Heart left ventricle (tissue), 16 donors: ENCODE data around the gene FSTL4. TPM values are rescaled to one million over a fixed set of nuclear protein-coding genes. Genes with fewer than 3 reads are reported as not detected.

Experiments
- ATAC-seq, 4 donors: fragments of 200-7000 bp; cut with Tn5 transposase; one replicate each; pipeline ENCODE4 v1.9.1; 2020 to 2022; ENCODE audit warnings: moderate library complexity in 4 of 4, mild to moderate bottlenecking in 3 of 4, moderate number of reproducible peaks in 1 of 4
- DNase-seq, 5 donors: peaks; one replicate each; pipeline ENCODE4 v3.0.0-alpha.2; 2020
- H3K27ac ChIP-seq, 12 donors: fragments of 200-600 bp; sonication (generic) in 4 of 12; one replicate each; pipeline versions ENCODE4 v1.5.0 to v1.8.0; 2016 to 2022; ENCODE audit warnings: mild to moderate bottlenecking in 2 of 12
- H3K27me3 ChIP-seq, 9 donors: fragments of 200-600 bp; sonication (generic) in 2 of 9; one replicate each; pipeline versions ENCODE4 v1.5.1 to v1.8.0; 2016 to 2022; ENCODE audit warnings: mild to moderate bottlenecking in 3 of 9
- H3K36me3 ChIP-seq, 9 donors: fragments of 200-600 bp; sonication (generic) in 2 of 9; one replicate each; pipeline versions ENCODE4 v1.5.0 to v1.8.0; 2018 to 2022; ENCODE audit warnings: mild to moderate bottlenecking in 2 of 9
- H3K4me1 ChIP-seq, 12 donors: fragments of 200-600 bp; sonication (generic) in 4 of 12; one replicate each; pipeline versions ENCODE4 v1.5.0 to v1.8.0; 2016 to 2022; ENCODE audit warnings: mild to moderate bottlenecking in 3 of 12
- H3K4me3 ChIP-seq, 12 donors: fragments of 200-600 bp; sonication (generic) in 4 of 12; one replicate each; pipeline versions ENCODE4 v1.5.0 to v1.8.0; 2017 to 2022; ENCODE audit warnings: mild to moderate bottlenecking in 9 of 12, moderate library complexity in 4 of 12
- H3K9me3 ChIP-seq, 12 donors: fragments of 200-600 bp; sonication (generic) in 4 of 12; one replicate each; pipeline versions ENCODE4 v1.5.0 to v1.8.0; 2016 to 2022; ENCODE audit warnings: mild to moderate bottlenecking in 1 of 12
- CTCF ChIP-seq, 12 donors: fragments of 200-600 bp; sonication (generic) in 4 of 12; IDR thresholded peaks; one replicate each; pipeline versions ENCODE4 v1.5.0 to v1.8.0; 2018 to 2022; ENCODE audit warnings: antibody characterized with exemption in 12 of 12, mild to moderate bottlenecking in 5 of 12
- POLR2A ChIP-seq, 2 donors: fragments of 450-650 bp; IDR thresholded peaks; one replicate each; pipeline ENCODE4 v1.6.1; 2017; ENCODE audit warnings: antibody characterized with exemption in 2 of 2, mild to moderate bottlenecking in 2 of 2, moderate library complexity in 2 of 2
- WGBS, 4 donors: extraction: QIAGEN DNeasy Blood & Tissue Kit in 2 of 4; methylation state at CpG; one replicate each; pipeline versions ENCODE4 v1.1.5 to v1.1.7; 2013 to 2018; 5-methylcytosine and 5-hydroxymethylcytosine counted together
- intact Hi-C, 10 donors: fragments of 100-400 bp; cut with DNase I; formaldehyde crosslinking; loops; one replicate each; pipeline versions ENCODE4 v1.11.1 to v1.14.2; 2022
- polyA plus RNA-seq, 2 donors: library from polyadenylated mRNA; stranded (reverse); fragments of 200-250 nt; gene quantifications; one replicate each; pipeline ENCODE4 v1.2.3, GENCODE V29; 2013
- total RNA-seq, 9 donors: library from RNA; depleted of rRNA in 2 of 9; stranded (reverse); fragments of >200 nt in 2 of 9; fragmentation: NEBNext Ultra II Directional in 3 of 9; extraction: Animal tissue kit (Norgen Biotek cat#: 25700) in 3 of 9; gene quantifications; one replicate each; pipeline versions ENCODE4 v1.1.0 to v1.2.4, GENCODE V29; 2016 to 2023
- donor health status: ischemic (EF 13 %, LVEDD 7.1; RV severe dilation, severe dysfunction).
- donor health status: healthy with polysubstance abuse.
- donor health status: DM: no; HTN: yes; CAD: no.
- donor health status: DM: no; HTN: no; CAD: no.
- donor health status: ischemic (EF 25% LVEDD 6.9; RV normal size, moderate dysfunction).
- donor health status: ischemic (EF 25% LVEDD 5.7; RV mildly dilated, moderate dysfunction).
- donor health status: healthy.
- donor health status: DM: yes; HTN: yes; CAD: no.
- donor health status: ischemic (EF 35%, LVEDD 5.7; RV mildly dilated, moderate dysfunction).
- donor health status: nonischemic (EF 11% LVEDD 7.7; RV severe dilation, severe dysfunction).
- donor health status: DM: yes; HTN: yes; CAD: no.
- donor health status: PGD.
- donor health status: ischemic (EF 29% LVEDD 5.4; RV normal size, mild dysfunction).
- donor health status: nonischemic (EF 23%, LVEDD 6.1; RV moderate dilation, normal function).

The FSTL4 gene
- total and polyA plus RNA-seq, 11 donors: 0.01 to 0.39 (median 0.17) TPM; not detected in 6

- WGBS, 4 donors: 86 to 90% (median 87%) methylated on average over 12 of the region's 12 CpGs
- ATAC-seq (no peak), DNase-seq (no peak)
- intact Hi-C loops: no loop called here
- no peaks in the 10 kb centered on the region for H3K9me3 ChIP-seq
- H3K27ac ChIP-seq: no peak overlapping the region
- H3K36me3 ChIP-seq: no peaks in the 10 kb centered on the region
- TF ChIP-seq POLR2A (IDR thresholded peaks at IDR 0.05) (no peak), CTCF (IDR thresholded peaks at IDR 0.05) (no peak)
- H3K27me3 ChIP-seq: peaks cover 0 to 27% (median 2%) of the 10 kb centered on the region in 9 donors
- H3K4me3 ChIP-seq: no peak overlapping the region
- no peaks in the 10 kb centered on the region for H3K4me1 ChIP-seq
Measured at GRCh38 chr5:133198511-133198910, 413.8 kb downstream of the FSTL4 start.

DNA sequence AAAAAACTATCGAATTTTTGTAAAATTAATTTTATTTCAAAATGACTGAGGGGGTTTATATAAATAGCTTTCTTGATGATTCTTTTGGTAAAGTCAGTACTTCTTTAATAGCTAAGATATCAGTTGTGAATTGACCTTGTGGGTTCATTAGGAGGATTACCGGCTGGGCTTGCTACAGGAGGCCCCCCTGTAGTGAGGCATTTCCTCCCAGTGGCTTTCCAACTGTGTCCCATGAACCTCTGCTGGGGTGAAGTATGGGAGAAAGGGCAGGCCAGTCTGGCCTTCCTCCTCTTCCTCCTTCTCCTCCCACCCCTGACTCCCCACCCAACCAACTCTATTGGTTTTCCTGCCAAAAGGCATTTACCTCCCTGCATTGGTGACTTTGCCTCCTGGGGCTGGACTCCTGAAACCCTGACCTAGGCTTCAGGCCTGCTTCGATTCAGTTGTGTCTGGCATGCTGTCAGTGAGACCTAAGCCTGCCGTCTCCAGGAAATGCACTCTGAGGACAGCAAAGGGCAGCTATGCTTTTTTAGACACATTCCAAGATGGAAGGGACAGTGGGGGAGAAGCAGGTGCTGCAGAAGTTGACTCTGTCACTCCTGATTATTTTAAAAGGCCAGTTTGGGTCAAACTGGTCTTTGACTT is 415.8 kb downstream of the FSTL4 start:
- peaks cover 0 to 23% (median 2%) of the 10 kb centered on the region in 9 donors for H3K27me3 ChIP-seq
- ATAC-seq (no peak), DNase-seq (no peak)
- TF ChIP-seq CTCF (IDR thresholded peaks at IDR 0.05): no peak
- TF ChIP-seq POLR2A (IDR thresholded peaks at IDR 0.05): no peak
- H3K27ac ChIP-seq: no peak overlapping the region
- no peaks in the 10 kb centered on the region for H3K4me1 ChIP-seq
- no peaks in the 10 kb centered on the region for H3K36me3 ChIP-seq
- 42 to 59% (median 53%) methylated on average over 4 of the region's 4 CpGs for WGBS, 4 donors
- H3K4me3 ChIP-seq: no peak overlapping the region
- intact Hi-C loops: no loop called here
- H3K9me3 ChIP-seq: no peaks in the 10 kb centered on the region

DNA sequence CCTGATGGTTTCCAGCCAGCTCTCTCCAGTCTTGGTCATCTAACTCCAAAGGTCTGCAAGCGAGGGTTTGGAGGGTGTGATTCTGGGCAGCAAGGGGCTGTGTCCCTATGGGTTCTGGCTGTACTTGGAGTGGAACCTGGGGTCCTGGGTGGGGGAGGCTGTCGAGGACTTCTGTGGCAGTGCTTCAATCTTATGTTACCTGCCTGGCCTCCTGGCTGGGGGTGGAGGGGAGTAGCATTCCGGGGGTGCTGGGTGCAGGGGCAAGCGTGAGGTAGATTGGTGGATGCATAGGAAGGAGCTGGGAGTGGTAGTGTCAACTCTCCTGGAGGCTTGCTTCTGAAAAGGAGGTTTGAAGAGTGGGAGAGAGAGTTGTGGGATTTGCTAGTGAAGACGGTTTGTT is 417.1 kb downstream of the FSTL4 start:
- no peak for TF ChIP-seq CTCF (IDR thresholded peaks at IDR 0.05)
- no peak for TF ChIP-seq POLR2A (IDR thresholded peaks at IDR 0.05)
- WGBS, 4 donors: 81 to 87% (median 84%) methylated on average over 5 of the region's 5 CpGs
- no peak overlapping the region for H3K4me3 ChIP-seq
- H3K36me3 ChIP-seq: no peaks in the 10 kb centered on the region
- H3K27ac ChIP-seq: no peak overlapping the region
- peaks cover 0 to 14% (median under 1%) of the 10 kb centered on the region in 9 donors for H3K27me3 ChIP-seq
- DNase-seq: no peak
- H3K9me3 ChIP-seq: no peaks in the 10 kb centered on the region
- no peaks in the 10 kb centered on the region for H3K4me1 ChIP-seq
- no peak for ATAC-seq
- intact Hi-C loops: no loop called here

DNA sequence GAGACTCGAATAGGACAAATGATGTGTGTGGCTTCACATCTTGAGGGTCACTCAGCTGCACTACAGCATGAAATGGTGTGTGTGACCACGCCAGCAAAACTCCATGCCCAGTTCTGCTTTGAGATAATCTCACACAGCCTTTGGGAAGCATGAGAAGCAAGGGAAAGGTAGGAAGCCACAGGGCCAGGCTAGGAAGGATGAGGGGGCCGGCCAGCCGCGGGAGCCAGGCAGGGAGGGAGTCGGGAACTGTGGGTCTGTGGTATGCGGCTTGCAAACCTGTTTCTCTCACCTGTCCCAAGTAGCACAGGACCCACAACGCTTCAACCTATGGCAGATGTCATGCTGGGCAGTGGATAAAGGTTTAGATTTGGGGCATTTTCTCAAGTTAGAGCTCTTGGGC is 418.5 kb downstream of the FSTL4 start:
- intact Hi-C loops: no loop called here
- Histone ChIP-seq H3K36me3 (no peaks in the 10 kb centered on the region), H3K27me3 (peaks cover 0 to 8% (median 0%) of the 10 kb centered on the region in 9 donors), H3K4me3 (no peak overlapping the region), H3K27ac (no peak overlapping the region), H3K9me3 (no peaks in the 10 kb centered on the region), H3K4me1 (no peaks in the 10 kb centered on the region)
- no peak for DNase-seq
- 55 to 75% (median 61%) methylated on average over 8 of the region's 8 CpGs for WGBS, 4 donors
- TF ChIP-seq CTCF (IDR thresholded peaks at IDR 0.05) (no peak), POLR2A (IDR thresholded peaks at IDR 0.05) (no peak)
- no peak for ATAC-seq
